Fibroblast of the aortic adventitia (primary cell): ENCODE results near the gene CAMK2B. TPM values are rescaled to one million over a fixed set of nuclear protein-coding genes. Genes with fewer than 3 reads are reported as not detected.

ENCODE experiments used
- DNase-seq: peaks from one replicate; pipeline ENCODE4 v3.0.0-alpha.2; 2010; ENCODE audit warnings: low read depth
- H3K4me3 ChIP-seq: 2 replicates; pipeline ENCODE4 v1.5.1; 2011; ENCODE audit warnings: low read depth, mild to moderate bottlenecking, control low read depth, low read length, moderate library complexity
- CTCF ChIP-seq: IDR thresholded peaks from 2 replicates; pipeline ENCODE4 v1.5.1; 2011; ENCODE audit warnings: mild to moderate bottlenecking, low read length, control low read depth, inconsistent platforms; ENCODE audit not compliant: insufficient read depth
- total RNA-seq: library from RNA; depleted of rRNA; stranded (reverse); fragments of >200 nt; gene quantifications from 2 replicates; pipeline ENCODE4 v1.2.3, GENCODE V29; 2012; ENCODE audit warnings: low replicate concordance

The CAMK2B gene
- total RNA-seq, 1 donor, result 6.4 TPM

GRCh38 chr7:44242091-44242490, 83.3 kb downstream of the CAMK2B start:
- DNase-seq, result no peak
- TF ChIP-seq CTCF, result no peak

GRCh38 chr7:44240983-44241510, 84.3 kb downstream of the CAMK2B start:
- peak overlapping the region; percentile 45 for H3K4me3 ChIP-seq
- peak; percentile 87 for DNase-seq
- TF ChIP-seq CTCF, result peak; percentile 90

More at GRCh38 chr7:44242091-44242490, 83.3 kb downstream of the CAMK2B start:
- no peak overlapping the region for H3K4me3 ChIP-seq

- H3K4me3 ChIP-seq, result no peak overlapping the region
- TF ChIP-seq CTCF, result no peak
- no peak for DNase-seq
These were observed 85.0 kb downstream of the CAMK2B start for GRCh38 chr7:44240376-44240775.

- H3K4me3 ChIP-seq, result no peak overlapping the region
- DNase-seq, result no peak
- no peak for TF ChIP-seq CTCF
These were observed 86.0 kb downstream of the CAMK2B start for GRCh38 chr7:44239361-44239760.

- DNase-seq, result no peak
- no peak overlapping the region for H3K4me3 ChIP-seq
- TF ChIP-seq CTCF, result no peak
These were observed 87.2 kb downstream of the CAMK2B start for GRCh38 chr7:44238116-44238695.

GRCh38 chr7:44237696-44238095, 87.7 kb downstream of the CAMK2B start:
- TF ChIP-seq CTCF, result no peak
- no peak overlapping the region for H3K4me3 ChIP-seq
- DNase-seq, result no peak

GRCh38 chr7:44236333-44236728, 89.1 kb downstream of the CAMK2B start:
- DNase-seq, result no peak
- no peak for TF ChIP-seq CTCF

More at GRCh38 chr7:44236333-44236728, 89.1 kb downstream of the CAMK2B start:
- H3K4me3 ChIP-seq, result no peak overlapping the region
